Rectal smooth muscle tissue (tissue), 1 donor: ENCODE data around the gene FOXC2.

Experiments used
- H3K27ac ChIP-seq: one replicate; pipeline ENCODE4 v1.7.0; 2013; ENCODE audit warnings: low read depth, low read length, inconsistent platforms
- H3K27me3 ChIP-seq: one replicate; pipeline ENCODE4 v1.7.0; 2013; ENCODE audit warnings: low read length; ENCODE audit not compliant: control insufficient read depth, insufficient read depth
- H3K36me3 ChIP-seq: one replicate; pipeline ENCODE4 v1.7.0; 2013; ENCODE audit warnings: low read length; ENCODE audit not compliant: control insufficient read depth, insufficient read depth
- H3K4me1 ChIP-seq: one replicate; pipeline ENCODE4 v1.7.0; 2013; ENCODE audit warnings: low read length; ENCODE audit not compliant: control insufficient read depth, insufficient read depth
- H3K4me3 ChIP-seq: one replicate; pipeline ENCODE4 v1.7.0; 2013; ENCODE audit warnings: low read length
- H3K9ac ChIP-seq: one replicate; pipeline ENCODE4 v1.7.0; 2013; ENCODE audit warnings: low read length

Gene FOXC2

DNA sequence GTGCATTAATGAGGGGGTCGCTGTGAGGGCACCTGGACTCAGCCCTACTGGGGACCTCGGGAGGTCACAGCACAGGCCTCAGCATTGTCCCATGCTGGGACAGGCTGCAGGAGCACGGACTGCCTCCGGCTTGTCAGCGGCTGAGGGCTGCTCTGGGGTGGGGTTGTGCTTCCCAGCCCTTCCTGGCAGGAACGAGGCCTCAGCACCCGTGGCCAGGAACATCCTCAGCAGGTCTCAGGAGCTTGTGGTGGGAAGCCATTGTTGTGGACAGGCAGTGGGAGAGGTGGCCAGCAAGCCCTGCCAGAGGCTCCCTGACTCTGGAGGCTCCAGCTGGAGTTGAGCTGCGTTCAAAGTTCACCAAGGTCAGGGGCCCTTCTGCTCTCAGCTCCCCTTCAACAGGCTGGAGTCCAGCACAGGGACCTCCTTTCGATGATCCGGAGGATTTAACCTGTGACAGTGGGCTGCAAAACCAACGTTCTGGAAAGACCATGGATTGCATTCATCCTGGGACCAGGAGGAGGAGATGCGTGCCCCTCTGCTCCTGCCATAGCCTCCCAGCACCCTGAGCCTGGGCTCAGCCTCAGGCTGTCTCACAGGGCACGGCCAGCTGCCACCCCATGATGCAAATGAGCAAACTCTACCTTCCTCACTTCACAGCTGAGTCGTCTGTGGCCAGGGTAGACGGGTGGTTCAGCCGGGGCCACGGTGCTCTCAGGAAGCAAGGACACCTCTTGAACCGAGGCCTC is 44.3 kb downstream of the FOXC2 start:
- H3K4me3 ChIP-seq = no peak overlapping the region
- no peaks in the 10 kb centered on the region for H3K4me1 ChIP-seq
- H3K27ac ChIP-seq = no peak overlapping the region

DNA sequence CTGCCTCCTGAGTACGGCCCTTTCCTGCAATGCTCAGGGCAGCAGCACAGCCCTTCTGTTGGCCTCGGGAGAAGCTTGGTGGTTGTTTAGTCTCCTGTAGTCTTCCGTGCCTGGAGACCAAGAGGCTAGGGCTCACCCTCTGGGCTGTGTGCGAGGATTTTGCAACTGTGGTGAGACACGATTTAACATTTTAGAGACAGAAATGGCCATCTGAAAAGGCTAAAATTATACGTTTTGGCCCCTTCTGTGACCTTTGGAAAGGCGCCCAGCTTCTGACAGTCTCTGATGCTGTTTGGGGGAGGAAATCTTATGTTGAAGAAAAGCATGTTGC is 44.9 kb downstream of the FOXC2 start:
- no peaks in the 10 kb centered on the region for H3K4me1 ChIP-seq
- no peak overlapping the region for H3K27ac ChIP-seq
- no peaks in the 10 kb centered on the region for H3K27me3 ChIP-seq
- no peaks in the 10 kb centered on the region for H3K36me3 ChIP-seq
- no peak overlapping the region for H3K9ac ChIP-seq
- no peak overlapping the region for H3K4me3 ChIP-seq

More for the DNA sequence above, 44.3 kb downstream of the FOXC2 start:
- Histone ChIP-seq H3K36me3 (no peaks in the 10 kb centered on the region), H3K27me3 (no peaks in the 10 kb centered on the region), H3K9ac (no peak overlapping the region)

DNA sequence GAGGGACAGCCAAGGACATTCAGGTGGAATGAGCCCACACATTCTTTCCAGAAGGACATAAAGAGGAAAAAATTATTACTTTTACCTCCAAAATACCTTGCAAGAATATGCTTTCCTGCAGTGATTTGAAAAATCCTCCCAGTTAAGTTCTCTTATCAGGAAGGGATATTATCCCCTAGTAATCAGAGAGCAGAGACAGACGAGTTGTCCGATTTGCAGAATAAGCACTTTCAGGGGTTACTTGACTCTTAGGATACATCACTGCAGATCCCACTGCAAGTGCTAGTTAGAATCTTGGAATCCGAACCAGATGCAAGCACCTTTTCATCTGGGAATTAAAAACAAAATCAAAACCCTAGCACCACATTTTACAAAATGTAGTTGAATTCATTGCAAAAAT is 45.3 kb downstream of the FOXC2 start:
- Histone ChIP-seq H3K27ac (no peak overlapping the region), H3K4me3 (no peak overlapping the region), H3K9ac (no peak overlapping the region), H3K4me1 (no peaks in the 10 kb centered on the region), H3K27me3 (no peaks in the 10 kb centered on the region), H3K36me3 (no peaks in the 10 kb centered on the region)

DNA sequence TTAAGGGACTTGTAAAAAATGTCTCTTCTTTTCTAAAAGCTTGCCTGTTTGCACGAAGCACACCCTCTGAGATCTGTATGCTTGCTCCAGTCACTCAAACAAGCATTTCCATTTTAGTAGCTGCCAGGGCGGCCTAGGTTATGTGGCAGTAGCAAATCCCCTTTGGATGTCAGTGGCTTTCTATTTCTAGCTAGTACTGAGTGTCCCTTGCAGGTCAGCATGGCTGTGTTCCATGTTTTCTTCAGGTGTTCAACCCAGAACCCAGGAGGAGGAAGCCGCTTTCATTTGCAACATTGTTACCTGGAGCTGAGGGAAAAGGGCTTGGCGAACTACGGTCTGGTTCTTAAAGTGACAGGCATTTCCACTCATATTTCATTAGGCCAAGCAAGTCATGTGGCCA is 48.1 kb downstream of the FOXC2 start:
- no peak overlapping the region for H3K4me3 ChIP-seq
- no peaks in the 10 kb centered on the region for H3K4me1 ChIP-seq
- H3K36me3 ChIP-seq = no peaks in the 10 kb centered on the region
- no peaks in the 10 kb centered on the region for H3K27me3 ChIP-seq
- H3K9ac ChIP-seq = no peak overlapping the region
- no peak overlapping the region for H3K27ac ChIP-seq

DNA sequence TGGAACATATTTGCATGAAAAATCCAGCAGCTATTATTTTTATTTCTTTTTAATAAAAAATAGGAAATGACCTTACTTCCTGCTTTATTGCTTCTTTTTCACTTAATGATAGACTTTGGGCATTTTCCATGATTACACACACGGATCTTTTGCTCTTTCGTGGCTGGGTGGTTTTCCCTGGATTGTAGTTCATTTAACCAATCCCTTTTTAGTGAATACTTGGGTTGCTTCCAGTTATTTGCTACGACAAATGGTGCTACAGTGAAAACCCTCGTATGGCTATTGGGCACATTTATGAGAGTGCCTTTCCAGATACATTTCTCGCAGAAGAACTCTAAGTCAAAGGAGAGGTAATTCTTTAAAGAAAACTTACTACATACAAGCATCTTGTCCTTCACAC is 50.3 kb downstream of the FOXC2 start:
- H3K36me3 ChIP-seq = no peaks in the 10 kb centered on the region
- H3K4me1 ChIP-seq = no peaks in the 10 kb centered on the region
- no peak overlapping the region for H3K27ac ChIP-seq

DNA sequence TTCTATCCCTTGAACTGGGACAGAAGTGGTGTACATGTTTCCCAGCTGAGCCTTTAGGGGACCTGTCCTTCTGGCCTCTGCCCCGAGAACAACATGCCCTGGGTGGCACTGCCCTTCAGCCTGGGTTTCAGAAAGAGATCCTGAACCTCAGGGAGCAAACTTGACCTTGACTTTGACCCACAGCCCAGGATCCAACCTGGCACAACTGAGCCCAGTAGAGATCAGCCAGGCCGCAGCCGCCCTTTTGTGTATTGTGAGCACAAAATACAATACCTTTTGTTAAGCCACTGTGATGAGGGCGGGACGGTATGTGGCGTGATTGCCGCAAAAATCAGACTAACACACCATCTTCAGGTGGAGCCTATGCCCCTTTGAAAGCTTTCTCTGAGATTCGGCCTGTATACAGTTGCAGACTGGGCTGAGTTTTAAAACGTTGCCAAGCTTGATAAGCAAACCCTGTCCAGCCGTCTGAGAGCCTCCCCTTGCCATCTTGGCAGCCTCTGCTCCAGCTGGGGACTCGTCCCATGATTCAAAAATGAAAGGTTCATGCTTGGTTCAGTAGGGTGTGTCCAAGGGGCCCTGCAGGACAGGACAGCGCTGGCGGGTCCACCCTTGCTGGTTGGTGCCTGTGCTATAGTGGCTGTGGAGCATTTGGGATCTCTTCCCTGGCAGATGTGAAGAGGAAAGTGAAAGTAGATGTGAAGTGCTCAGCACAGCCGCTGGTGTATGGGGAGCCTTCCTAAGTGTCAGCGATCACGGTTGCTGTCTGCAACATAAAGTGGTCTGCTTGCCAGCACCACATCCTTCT is 52.0 kb downstream of the FOXC2 start:
- Histone ChIP-seq H3K4me1 (no peaks in the 10 kb centered on the region), H3K27me3 (no peaks in the 10 kb centered on the region), H3K36me3 (no peaks in the 10 kb centered on the region), H3K4me3 (peak overlapping the region; percentile 40), H3K9ac (no peak overlapping the region), H3K27ac (no peak overlapping the region)

More for the DNA sequence above, 50.3 kb downstream of the FOXC2 start:
- H3K9ac ChIP-seq = no peak overlapping the region
- no peaks in the 10 kb centered on the region for H3K27me3 ChIP-seq
- H3K4me3 ChIP-seq = no peak overlapping the region
